HepG2 (cell line): ENCODE data around the gene DYSF. TPM values are rescaled to one million over a fixed set of nuclear protein-coding genes. Genes with fewer than 3 reads are reported as not detected.

Experiments
- CBFB ChIP-seq: sonication (generic); formaldehyde crosslinking; IDR thresholded peaks from 2 replicates; pipeline ENCODE4 v1.4.0; 2020; ENCODE audit warnings: missing genetic modification reagents
- CSRNP1 ChIP-seq: sonication (generic); formaldehyde crosslinking; IDR thresholded peaks from 2 replicates; pipeline ENCODE4 v1.8.1; 2023; ENCODE audit warnings: mild to moderate bottlenecking, missing genetic modification reagents
- GPBP1L1 ChIP-seq: sonication (generic); formaldehyde crosslinking; IDR thresholded peaks from 2 replicates; pipeline ENCODE4 v1.5.0; 2020; ENCODE audit warnings: mild to moderate bottlenecking, missing genetic modification reagents
- GTF2F1 ChIP-seq: fragments of 150-350 bp; IDR thresholded peaks from 2 replicates; pipeline ENCODE4 v1.6.1; 2014; ENCODE audit warnings: low read length
- JUND ChIP-seq: sonication (generic); formaldehyde crosslinking; IDR thresholded peaks from 2 replicates; pipeline ENCODE4 v1.8.0; 2022; ENCODE audit warnings: mild to moderate bottlenecking, missing genetic modification reagents
- KDM1A ChIP-seq: IDR thresholded peaks from 2 replicates; pipeline ENCODE4 v1.6.1; 2016; ENCODE audit warnings: missing compliant biosample characterization
- MBD4 ChIP-seq: IDR thresholded peaks from 2 replicates; pipeline ENCODE4 v1.6.1; 2012; ENCODE audit warnings: low read length, inconsistent platforms, borderline replicate concordance
- NFIC ChIP-seq: IDR thresholded peaks from 2 replicates; pipeline ENCODE4 v1.6.1; 2012; ENCODE audit warnings: mild to moderate bottlenecking, low read length, inconsistent platforms
- NFKBIZ ChIP-seq: IDR thresholded peaks from 2 replicates; pipeline ENCODE4 v1.6.1; 2018; ENCODE audit warnings: missing genetic modification reagents, missing compliant biosample characterization
- PATZ1 ChIP-seq: sonication (generic); formaldehyde crosslinking; IDR thresholded peaks from 2 replicates; pipeline ENCODE4 v1.4.0; 2020; ENCODE audit warnings: missing genetic modification reagents
- PREB ChIP-seq: sonication (generic); formaldehyde crosslinking; IDR thresholded peaks from 2 replicates; pipeline ENCODE4 v1.4.0; 2020; ENCODE audit warnings: missing genetic modification reagents
- RAD21 ChIP-seq: fragments of 450-650 bp; formaldehyde crosslinking; IDR thresholded peaks from 2 replicates; pipeline ENCODE4 v1.5.0; 2020; ENCODE audit warnings: mild to moderate bottlenecking
- RFXAP ChIP-seq: sonication (generic); formaldehyde crosslinking; IDR thresholded peaks from 2 replicates; pipeline ENCODE4 v1.4.0; 2020; ENCODE audit warnings: missing genetic modification reagents, borderline replicate concordance
- RXRB ChIP-seq: IDR thresholded peaks from 2 replicates; pipeline ENCODE4 v1.6.1; 2016; ENCODE audit warnings: borderline replicate concordance, missing genetic modification reagents, missing compliant biosample characterization
- SALL1 ChIP-seq: sonication (generic); formaldehyde crosslinking; IDR thresholded peaks from 2 replicates; pipeline ENCODE4 v1.8.0; 2022; ENCODE audit warnings: mild to moderate bottlenecking, missing genetic modification reagents
- SIX1 ChIP-seq: sonication (generic); formaldehyde crosslinking; IDR thresholded peaks from 2 replicates; pipeline ENCODE4 v1.4.0; 2020; ENCODE audit warnings: missing genetic modification reagents, borderline replicate concordance
- SP140L ChIP-seq: sonication (generic); formaldehyde crosslinking; IDR thresholded peaks from 2 replicates; pipeline ENCODE4 v1.4.0; 2020; ENCODE audit warnings: missing genetic modification reagents, borderline replicate concordance
- TBL1XR1 ChIP-seq: fragments of 150-350 bp; IDR thresholded peaks from 2 replicates; pipeline ENCODE4 v1.6.1; 2014; ENCODE audit warnings: borderline replicate concordance, low read length; ENCODE audit not compliant: partially characterized antibody
- ZBTB43 ChIP-seq: sonication (generic); formaldehyde crosslinking; conservative IDR thresholded peaks from 2 replicates; pipeline ENCODE4 v1.4.0; 2020; ENCODE audit warnings: missing genetic modification reagents
- ZNF180 ChIP-seq: sonication (generic); formaldehyde crosslinking; IDR thresholded peaks from 2 replicates; pipeline ENCODE4 v1.4.0; 2020; ENCODE audit warnings: low read depth, missing genetic modification reagents, borderline replicate concordance
- ZNF30 ChIP-seq: sonication (generic); formaldehyde crosslinking; IDR thresholded peaks from 2 replicates; pipeline ENCODE4 v1.5.0; 2020; ENCODE audit warnings: mild to moderate bottlenecking, missing genetic modification reagents
- ZNF329 ChIP-seq: sonication (generic); formaldehyde crosslinking; IDR thresholded peaks from 2 replicates; pipeline ENCODE4 v1.9.0; 2021; ENCODE audit warnings: low read depth, mild to moderate bottlenecking, missing genetic modification reagents
- ZNF44 ChIP-seq: sonication (generic); formaldehyde crosslinking; IDR thresholded peaks from 2 replicates; pipeline ENCODE4 v1.5.1; 2020; ENCODE audit warnings: mild to moderate bottlenecking, missing genetic modification reagents
- ZNF660 ChIP-seq: sonication (generic); formaldehyde crosslinking; IDR thresholded peaks from 2 replicates; pipeline ENCODE4 v1.5.1; 2020; ENCODE audit warnings: mild to moderate bottlenecking, low read depth, missing genetic modification reagents, borderline replicate concordance
- ZNF674 ChIP-seq: sonication (generic); formaldehyde crosslinking; IDR thresholded peaks from 2 replicates; pipeline ENCODE4 v1.5.0; 2020; ENCODE audit warnings: low read depth, mild to moderate bottlenecking, missing genetic modification reagents
- polyA plus RNA-seq, 8 experiments: library from polyadenylated mRNA; depleted of rRNA in 3 of 8; stranded (reverse) in 7 of 8; unstranded in 1 of 8; fragments of >200 nt; fragmentation: Illumina TruSeq in 4 of 8; extraction: Trizol in 4 of 8; gene quantifications; 2 replicates each; pipeline versions ENCODE4 v1.2.1 to v1.2.3, GENCODE V29; 2011 to 2016; ENCODE audit warnings: low read depth in 4 of 8, missing spikeins in 1 of 8, mixed read lengths in 1 of 8; ENCODE audit not compliant: insufficient read depth in 1 of 8
- total RNA-seq, 5 experiments: library from RNA; depleted of rRNA; stranded (reverse); fragments of >200 nt; fragmentation: Illumina TruSeq; extraction: Trizol; gene quantifications; 2 replicates each; pipeline ENCODE4 v1.2.3, GENCODE V29; 2016; ENCODE audit warnings: low read depth in 1 of 5

Gene DYSF
- total and polyA plus RNA-seq, 2 of the 13 experiments (the other 11 are each of a cell fraction or from before 2014, with no cell fraction given) = 0.15 to 2.4 TPM

- TF ChIP-seq PREB (no peak), ZBTB43 (CRISPR knock-in tag) (no peak), TBL1XR1 (peak; percentile 74), GPBP1L1 (no peak), CBFB (CRISPR knock-in tag) (no peak), KDM1A (CRISPR knock-in tag) (peak; percentile 69; the same call in 1 of the 2 replicates), SP140L (no peak), ZNF674 (CRISPR knock-in tag) (no peak), NFKBIZ (CRISPR knock-in tag) (peak; percentile 60; the same call in 1 of the 2 replicates), SIX1 (CRISPR knock-in tag) (no peak), ZNF44 (no peak), RFXAP (no peak), NFIC (no peak), ZNF30 (CRISPR knock-in tag) (0 out of 2 replicates have a peak, but pooled peaks have one; percentile 38), ZNF329 (no peak), MBD4 (no peak), RAD21 (no peak), RXRB (CRISPR knock-in tag) (peak; percentile 86), ZNF660 (CRISPR knock-in tag) (no peak), GTF2F1 (no peak), PATZ1 (CRISPR knock-in tag) (no peak), SALL1 (CRISPR knock-in tag) (peak; percentile 93), CSRNP1 (no peak), JUND (peak; percentile 81), ZNF180 (CRISPR knock-in tag) (no peak)
Measured at GRCh38 chr2:71531522-71532047, 78.2 kb downstream of the DYSF start (continued).
